Hematopoietic multipotent progenitor cell treated with erythropoietin and hydrocortisone succinate and interleukin-3 and kit ligand, for 15 days (in vitro differentiated cells): ENCODE measurements around the gene GSTM5.
A peak's percentile ranks its signal among the peaks of the same experiment; 100 is the strongest.
"Not testable (repeated sequence)": the region's sequence is repeated elsewhere in the genome, so short reads cannot be mapped to it uniquely, and the experiment has no call there.

Experiments
- DNase-seq: peaks from one replicate; pipeline ENCODE4 v3.0.0-alpha.2; 2015; ENCODE audit warnings: low spot score

Gene GSTM5

GRCh38 chr1:109728870-109729269 lies 16.8 kb downstream of the GSTM5 start:
- no peak for DNase-seq

- DNase-seq, result no peak
Measured at GRCh38 chr1:109730666-109731065, 18.6 kb downstream of the GSTM5 start.

DNA sequence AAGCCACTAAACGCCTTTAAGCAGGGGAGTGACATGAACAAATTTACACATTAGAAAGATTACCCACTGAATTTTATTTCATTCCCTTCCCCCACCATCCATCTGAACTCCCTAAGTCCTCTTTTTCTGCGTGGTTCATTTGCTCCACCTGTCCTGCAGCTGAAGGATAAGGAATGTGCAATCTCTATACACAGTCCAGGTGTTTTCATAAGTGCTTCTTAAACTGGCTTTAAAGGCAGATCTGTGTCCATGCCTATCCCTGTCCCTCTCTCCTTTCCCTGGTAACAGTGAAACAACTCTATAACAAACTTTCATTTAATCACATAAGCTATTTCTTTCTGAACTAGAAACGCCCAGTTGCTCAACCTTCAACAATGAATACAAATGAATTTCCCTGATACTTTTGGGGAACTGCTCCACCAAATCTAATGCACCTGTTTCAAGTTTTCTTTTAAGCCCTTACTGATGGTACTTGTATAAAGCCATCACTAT lies 20.4 kb downstream of the GSTM5 start:
- no peak for DNase-seq

DNA sequence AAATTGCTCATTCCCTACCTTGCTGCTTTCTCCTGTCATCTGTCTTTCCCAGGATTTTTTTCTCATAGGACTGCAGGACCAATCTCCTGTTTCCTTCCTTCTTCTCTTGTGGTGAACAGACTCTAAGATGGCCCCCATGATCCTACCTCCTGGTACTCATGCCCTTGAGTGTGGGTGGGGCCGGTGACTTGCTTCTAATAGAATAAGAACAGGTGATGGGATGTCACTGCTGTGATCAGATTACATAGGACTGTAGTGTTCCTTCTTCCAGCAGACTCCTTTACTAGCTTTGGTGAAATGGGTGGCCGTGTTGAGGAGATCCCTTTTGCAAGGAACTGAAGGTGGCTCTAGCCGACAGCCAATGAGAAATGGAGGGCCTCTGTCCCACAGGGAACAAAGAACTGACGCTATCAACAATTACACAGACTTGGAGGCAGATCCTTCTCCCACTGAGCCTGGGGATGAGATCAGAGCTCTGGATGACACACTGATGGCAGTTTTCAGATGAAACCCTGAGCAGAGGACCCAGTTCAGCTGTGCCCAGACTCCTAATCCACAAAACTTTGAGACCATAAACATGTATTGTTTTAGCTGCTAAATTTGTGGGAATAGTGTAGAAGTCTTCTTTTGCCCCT lies 21.3 kb downstream of the GSTM5 start:
- DNase-seq, result no peak

DNA sequence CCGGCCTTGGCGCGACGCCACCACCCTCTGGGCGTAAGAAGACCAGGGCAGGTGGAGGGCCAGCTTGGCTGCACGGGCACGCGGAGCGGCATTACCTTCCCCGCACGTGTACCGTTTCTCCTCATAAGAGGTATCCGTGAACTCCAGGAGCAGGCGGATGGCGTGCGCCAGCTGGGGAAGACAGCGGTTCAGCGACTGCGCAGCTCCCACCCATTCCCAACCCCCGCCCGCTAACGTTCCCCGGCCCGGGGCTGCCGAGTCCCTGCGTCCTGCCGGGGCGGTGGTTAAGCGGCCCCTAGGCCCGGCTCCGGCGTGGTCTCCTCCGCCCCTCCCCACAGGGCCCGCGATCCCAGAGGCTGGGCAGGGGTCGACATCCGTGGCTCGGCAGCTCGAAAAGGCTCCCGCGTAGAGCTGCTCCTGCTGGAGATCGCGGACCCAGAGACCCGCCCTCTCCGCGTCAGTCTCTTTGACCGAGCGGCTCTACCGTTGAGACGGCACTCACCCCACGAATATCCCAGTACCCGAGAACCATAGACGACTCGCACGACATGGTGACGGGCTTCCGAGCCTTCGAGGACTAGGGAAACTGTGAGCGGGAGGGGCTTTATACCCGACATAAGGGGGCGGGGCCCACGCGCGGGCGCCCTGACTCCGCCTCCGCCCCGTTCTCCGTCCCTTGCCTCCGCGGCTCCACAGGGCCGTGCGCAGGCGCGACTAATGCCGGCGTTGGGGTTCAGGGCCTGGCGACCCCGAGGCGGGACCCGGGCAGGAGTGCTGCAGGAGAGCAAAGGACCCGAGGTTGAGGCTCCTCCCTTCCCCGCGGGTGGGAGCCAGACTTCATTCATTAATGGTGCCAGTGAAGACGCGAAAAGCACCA lies 27.9 kb downstream of the GSTM5 start:
- DNase-seq, result peak; percentile 64

DNA sequence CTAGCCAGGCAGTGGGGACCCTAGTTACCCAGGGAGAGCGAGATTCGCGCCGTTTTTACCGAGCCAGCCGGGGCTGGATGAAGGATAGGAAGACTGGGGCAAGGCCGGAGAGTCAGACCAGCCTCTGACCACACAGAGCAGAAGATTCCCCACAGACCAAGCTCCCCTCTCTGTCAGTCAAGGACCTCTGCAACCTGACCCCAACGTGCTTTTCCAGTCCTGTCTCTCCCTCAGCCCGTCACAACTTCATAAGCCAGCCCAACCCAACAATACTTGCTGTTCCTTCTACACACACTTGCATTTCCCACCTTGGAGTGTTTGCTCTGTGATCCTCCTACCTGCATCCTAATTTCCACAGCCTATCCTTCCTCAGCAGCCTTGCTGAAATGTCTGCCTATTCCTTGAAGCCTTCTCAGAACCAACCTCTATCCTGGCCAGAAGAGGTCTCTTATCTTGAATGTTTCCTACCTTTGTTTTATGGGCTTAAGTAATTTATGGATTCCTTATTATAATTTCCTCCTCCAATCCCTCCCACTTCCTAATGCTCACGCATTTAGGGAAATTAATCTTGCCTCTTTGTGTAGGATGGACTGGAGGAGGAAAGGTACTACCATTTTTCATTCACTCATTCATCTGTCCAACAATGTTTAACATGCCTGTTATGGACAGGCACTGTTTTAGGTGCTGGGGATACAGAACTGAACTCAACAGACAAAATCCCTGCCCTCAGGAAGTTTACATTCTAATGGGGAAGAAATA lies 28.7 kb downstream of the GSTM5 start, which contains the start of gene GSTM3:
Gene GSTM3, minus strand, starts transcription at position 424 of the 759 bp plus-strand sequence. CDS start 751 bp downstream, outside the sequence.
- DNase-seq, result no peak

DNA sequence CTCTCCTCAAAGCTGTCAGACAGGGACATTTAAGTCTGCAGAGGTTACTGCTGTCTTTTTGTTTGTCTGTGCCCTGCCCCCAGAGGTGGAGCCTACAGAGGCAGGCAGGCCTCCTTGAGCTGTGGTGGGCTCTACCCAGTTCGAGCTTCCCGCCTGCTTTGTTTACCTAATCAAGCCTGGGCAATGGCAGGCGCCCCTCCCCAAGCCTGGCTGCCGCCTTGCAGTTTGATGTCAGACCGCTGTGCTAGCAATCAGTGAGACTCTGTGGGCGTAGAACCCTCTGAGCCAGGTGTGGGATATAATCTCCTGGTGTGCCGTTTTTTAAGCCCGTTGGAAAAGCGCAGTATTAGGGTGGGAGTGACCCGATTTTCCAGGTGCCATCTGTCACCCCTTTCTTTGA lies 36.3 kb downstream of the GSTM5 start:
- DNase-seq, result not testable (repeated sequence)

DNA sequence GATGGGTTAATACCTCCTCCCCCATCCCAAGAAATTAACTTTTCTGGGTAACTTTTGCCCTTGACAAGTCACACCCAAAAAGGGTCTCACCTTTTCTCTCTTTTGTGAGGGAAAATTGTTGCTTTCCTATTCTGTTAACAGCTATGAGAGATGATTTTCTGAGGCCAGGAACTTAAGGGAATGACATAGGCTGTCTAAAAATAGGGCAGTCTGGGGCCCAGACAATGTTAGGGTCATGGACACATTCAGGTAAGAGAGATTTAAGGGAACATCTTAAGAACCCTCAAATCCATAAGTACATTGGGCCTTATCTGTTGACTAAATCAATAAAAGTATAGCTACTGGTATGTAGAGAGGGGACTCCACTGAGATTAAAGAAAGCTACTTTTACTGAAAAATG lies 37.2 kb downstream of the GSTM5 start:
- DNase-seq, result no peak

- no peak for DNase-seq
Measured at GRCh38 chr1:109750241-109750882, 38.3 kb downstream of the GSTM5 start.

- DNase-seq, result no peak
Measured at GRCh38 chr1:109750920-109751319, 38.9 kb downstream of the GSTM5 start.

GRCh38 chr1:109751531-109752260 lies 39.6 kb downstream of the GSTM5 start:
- DNase-seq, result no peak

- no peak for DNase-seq
Measured at GRCh38 chr1:109754738-109755137, 42.7 kb downstream of the GSTM5 start.

DNA sequence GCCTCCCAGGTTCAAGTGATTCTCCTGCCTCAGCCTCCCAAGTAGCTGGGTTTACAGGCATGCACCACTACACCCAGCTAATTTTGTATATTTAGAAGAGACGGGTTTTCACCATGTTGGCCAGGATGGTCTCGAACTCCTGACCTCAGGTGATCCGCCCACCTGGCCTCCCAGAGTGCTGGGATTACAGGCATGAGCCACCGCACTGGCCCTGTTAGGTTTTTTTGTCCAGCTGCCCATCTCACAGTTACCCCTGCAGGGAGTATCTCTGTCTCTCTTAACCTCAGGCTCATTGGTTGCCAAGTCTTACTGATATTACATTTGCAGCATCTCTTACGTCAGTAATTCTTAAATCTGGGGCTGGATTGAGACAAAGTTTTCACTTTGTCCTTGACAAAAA lies 44.3 kb downstream of the GSTM5 start:
- DNase-seq, result not testable (repeated sequence)

- DNase-seq, result no peak
Measured at GRCh38 chr1:109756848-109757521, 44.9 kb downstream of the GSTM5 start.

DNA sequence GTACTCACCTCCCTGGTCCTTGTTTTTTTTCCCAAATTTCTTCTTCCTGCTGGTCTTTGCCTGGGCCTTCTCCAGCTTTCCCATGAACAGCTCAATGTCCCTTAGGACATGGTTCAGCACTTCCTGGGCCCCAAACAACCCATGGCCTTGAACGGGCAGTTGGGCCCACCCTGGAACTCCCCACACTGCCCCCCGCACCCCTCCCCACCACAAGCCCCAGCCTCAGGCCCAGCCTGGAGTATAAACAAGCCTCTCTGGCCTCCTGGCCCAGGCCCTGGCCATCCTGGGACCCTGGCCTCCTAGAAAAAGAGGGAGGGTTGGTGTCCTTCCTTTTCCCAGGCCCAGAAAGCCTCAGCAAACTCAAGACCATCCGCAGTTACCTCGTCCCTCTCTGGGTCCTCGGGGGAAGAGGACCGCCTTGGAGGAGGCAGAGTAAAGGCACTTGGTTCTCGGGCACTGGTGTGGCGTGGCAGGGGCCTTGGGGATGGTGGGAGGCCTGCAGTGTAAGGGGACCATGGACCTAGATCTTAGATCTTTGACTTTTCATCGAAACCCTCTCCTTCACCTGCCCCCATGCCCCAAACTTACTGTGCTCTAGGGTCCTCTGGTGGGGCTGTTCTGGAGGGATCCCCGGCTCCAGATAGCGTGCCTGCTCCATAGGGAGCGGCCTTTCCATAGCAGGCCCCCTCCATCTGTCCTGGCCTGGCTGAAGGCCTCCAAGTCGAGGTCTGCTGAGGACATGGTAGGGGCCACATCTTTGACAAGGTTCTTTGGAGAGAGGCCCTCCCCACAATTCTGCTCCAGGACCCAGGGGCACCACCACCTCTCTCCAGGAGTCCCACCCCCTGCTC lies 46.1 kb downstream of the GSTM5 start:
- no peak for DNase-seq

DNA sequence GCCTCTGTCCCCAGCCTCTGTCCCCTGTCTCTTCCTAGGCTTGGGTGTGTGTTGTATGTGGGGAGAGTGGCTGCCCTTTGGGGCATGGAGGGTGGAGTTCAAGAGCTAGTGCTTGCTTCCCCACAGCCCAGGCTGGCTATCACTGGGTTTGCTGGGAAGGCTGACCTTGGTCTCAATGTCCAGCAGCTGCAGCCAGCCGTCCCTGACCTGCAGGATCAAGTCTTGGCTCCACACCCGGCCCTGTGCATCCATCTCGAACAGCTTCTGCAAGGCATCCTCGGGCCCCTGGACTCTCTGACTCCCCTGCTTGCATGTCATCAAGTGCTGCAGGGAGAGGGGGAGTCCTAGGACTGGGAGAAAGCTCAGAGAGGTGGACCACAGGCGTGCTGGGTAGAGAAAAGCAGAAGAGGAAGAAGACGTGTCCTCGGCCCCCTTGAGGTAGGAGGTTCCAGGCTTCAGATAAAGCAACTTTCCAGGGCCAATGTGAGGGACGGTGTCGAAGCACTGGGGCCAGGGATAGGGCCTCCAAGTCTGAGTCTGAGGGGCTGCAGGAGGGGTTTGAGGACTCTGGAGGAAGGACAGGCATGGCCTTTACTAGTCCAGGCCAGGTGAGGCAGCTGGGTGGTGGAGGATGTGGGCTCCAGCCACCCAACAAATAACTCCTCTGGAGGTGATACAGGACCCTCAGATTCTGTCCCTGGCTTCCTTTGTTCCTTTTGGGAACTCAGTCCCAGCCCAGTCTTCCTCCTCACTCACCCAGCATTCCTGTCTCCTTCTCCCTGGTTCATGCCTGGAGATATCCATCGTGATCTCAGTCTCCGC lies 47.7 kb downstream of the GSTM5 start:
- no peak for DNase-seq

GRCh38 chr1:109760581-109761226 lies 48.7 kb downstream of the GSTM5 start:
- no peak for DNase-seq
